HFF-Myc (cell line): ENCODE data around the gene FAM78A.
"Not testable (repeated sequence)": the region's sequence is repeated elsewhere in the genome, so short reads cannot be mapped to it uniquely, and the experiment has no call there.

Source experiments
- DNase-seq: peaks from one replicate; pipeline ENCODE4 v3.0.0-alpha.2; 2011; ENCODE audit warnings: low read depth; ENCODE audit errors: extremely low read depth
- H3K4me3 ChIP-seq: replicated peaks from 2 replicates; pipeline ENCODE4 v1.5.1; 2011; ENCODE audit warnings: low read depth, mild to moderate bottlenecking, control low read depth, low read length
- CTCF ChIP-seq: IDR thresholded peaks from 2 replicates; pipeline ENCODE4 v1.5.1; 2012; ENCODE audit warnings: mild to moderate bottlenecking, low read depth, low read length, control low read depth; ENCODE audit errors: missing control alignments

FAM78A gene

GRCh38 chr9:131271506-131271931 lies 4.8 kb downstream of the FAM78A start:
- H3K4me3 ChIP-seq = no peak overlapping the region
- no peak for TF ChIP-seq CTCF
- no peak for DNase-seq

GRCh38 chr9:131271016-131271273 lies 5.4 kb downstream of the FAM78A start:
- not testable (repeated sequence) for H3K4me3 ChIP-seq

DNA sequence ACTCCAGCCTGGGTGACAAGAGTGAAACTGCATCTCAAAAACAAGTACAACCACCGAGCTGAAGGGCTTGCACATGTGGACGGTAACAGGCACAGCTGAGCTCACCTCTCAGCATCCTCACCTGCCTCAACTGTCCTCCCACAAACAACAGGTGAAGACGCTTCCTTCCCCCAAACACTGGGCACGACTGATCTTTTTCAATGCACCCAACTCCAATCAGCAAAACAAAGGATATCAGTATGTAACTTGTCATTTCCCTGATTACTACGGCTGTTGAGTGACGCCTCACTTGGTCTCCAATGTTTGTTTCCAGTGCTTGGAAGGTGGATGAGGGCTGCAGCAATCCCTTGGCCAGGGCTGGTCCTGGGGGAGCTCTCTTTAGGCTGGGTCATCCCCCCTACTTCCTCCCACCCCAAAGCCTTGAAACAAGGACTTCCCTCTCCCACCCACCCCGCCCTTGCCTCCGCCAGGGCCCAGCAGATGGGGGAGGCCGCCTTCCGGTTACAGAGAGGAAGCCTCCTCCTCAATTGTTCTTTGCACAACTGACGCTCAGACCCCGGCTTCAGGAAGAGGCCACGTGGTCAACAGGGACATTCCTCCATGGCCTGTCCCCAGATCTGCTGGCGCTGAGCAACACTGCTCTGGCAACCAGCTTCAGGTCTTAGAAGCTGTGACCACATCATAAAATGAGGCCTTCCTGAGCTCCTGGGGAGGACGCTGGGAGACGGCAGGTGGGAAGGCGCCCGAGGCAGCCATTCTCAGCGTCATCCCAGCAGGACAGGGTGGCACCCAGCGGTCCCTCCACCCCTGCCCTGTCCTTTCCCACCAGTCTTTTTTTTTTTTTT lies 5.9 kb downstream of the FAM78A start:
- no peak for TF ChIP-seq CTCF
- DNase-seq = no peak
- no peak overlapping the region for H3K4me3 ChIP-seq

More at GRCh38 chr9:131271016-131271273, 5.4 kb downstream of the FAM78A start:
- DNase-seq = not testable (repeated sequence)

DNA sequence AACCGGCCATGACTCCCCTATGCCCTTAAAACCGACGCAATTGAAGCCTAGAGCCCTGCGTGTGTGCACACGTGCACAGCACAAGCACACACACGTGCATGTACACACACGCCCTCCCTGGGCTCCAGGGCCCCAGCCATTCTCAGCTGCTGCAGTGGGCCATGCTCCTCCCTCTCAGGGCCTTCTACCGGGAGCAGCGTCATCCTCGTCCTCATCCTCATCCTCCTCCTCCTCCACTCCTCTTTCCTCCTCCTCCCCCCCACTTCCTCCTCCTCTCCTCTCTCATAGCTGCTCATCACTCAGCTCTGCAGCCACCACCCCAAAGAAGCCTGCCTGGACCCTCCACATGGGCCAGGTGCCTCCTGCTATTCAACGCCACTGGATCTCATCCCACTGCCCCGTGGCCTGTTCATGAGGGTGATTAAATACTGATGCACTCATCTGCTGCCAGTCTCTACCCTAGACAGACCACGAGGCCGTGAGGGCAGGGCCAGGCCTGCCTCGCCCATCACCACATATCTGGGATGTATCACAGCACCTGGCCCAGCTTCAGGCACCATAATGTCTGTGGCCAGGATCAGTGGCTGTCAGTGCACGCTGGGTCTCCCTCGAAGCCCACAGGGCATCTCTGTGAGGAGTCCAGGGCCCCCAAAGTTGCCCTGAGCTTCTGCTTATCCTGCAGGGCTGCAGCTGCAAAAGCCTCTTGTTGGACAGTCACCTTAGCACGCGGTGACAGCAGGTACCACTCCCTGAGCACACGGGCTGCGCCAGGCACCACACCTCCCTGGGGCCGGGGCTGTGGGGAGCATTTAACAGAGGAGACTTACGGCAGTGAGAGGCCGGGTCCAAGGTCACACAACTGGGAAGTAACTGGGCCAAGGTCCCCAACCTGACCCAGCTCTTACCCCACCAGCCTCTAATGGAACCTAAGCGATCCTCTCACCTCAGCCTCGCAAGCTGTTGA lies 9.8 kb downstream of the FAM78A start:
- no peak for TF ChIP-seq CTCF
- no peak overlapping the region for H3K4me3 ChIP-seq
- no peak for DNase-seq

GRCh38 chr9:131264231-131264630 lies 12.1 kb downstream of the FAM78A start:
- H3K4me3 ChIP-seq = no peak overlapping the region
- no peak for DNase-seq
- TF ChIP-seq CTCF = no peak

DNA sequence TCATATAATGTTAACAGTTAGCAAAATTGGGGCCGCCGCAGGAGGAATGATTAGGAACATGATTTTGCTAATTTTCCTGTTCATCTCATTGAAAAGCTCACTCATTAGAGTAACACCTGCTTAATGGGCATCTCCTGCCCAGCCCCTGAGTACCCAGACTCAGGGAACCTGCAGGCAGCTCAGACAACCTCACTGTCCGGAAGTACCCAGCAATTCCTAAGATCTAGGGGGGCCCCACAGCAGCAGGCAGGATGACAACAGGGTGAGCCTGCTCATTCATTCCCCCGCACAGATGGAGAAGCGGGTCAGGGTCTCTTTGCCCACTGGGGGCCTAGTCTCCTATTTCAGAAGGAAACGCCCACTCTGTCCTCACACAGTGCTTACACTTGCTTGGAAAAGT lies 12.6 kb downstream of the FAM78A start:
- no peak for TF ChIP-seq CTCF
- no peak overlapping the region for H3K4me3 ChIP-seq
- no peak for DNase-seq

GRCh38 chr9:131263033-131263343 lies 13.3 kb downstream of the FAM78A start:
- DNase-seq, H3K4me3 ChIP-seq: not testable (repeated sequence)
